Measurements from ENCODE around the gene NEK8. TPM values are rescaled to one million over a fixed set of nuclear protein-coding genes. Genes with fewer than 3 reads are reported as not detected.

Gene NEK8
- total RNA-seq, 1 experiment from 2014 or later, result 8.6 TPM

- ChIA-PET POLR2A (interaction anchor here (17.3 kb wide), 1 partner anchor 11 kb away, joined by 1135 read pairs; the partner anchor contains the start of genes NEK8, RPL23A and TLCD1), CTCF (interaction anchor here (0.6 kb wide), 1 partner anchor 10 kb away, joined by 3 read pairs; no protein-coding TSS in a partner anchor)
- Mint-ChIP-seq H3K27ac (ENCODE audit: low read depth, unreplicated experiment) (no peak overlapping the region), H3K9me3 (ENCODE audit: unreplicated experiment) (no peaks in the 10 kb centered on the region), H3K36me3 (ENCODE audit: insufficient read depth, unreplicated experiment) (peaks cover 6% of the 10 kb centered on the region), H3K27me3 (ENCODE audit: insufficient read depth, unreplicated experiment) (no peaks in the 10 kb centered on the region), H3K4me3 (ENCODE audit: unreplicated experiment) (no peak overlapping the region), H3K4me1 (ENCODE audit: insufficient read depth, unreplicated experiment) (peaks cover 3% of the 10 kb centered on the region)
- no peak for DNase-seq (ENCODE audit: unreplicated experiment)
- TF ChIP-seq, protein P1, sequence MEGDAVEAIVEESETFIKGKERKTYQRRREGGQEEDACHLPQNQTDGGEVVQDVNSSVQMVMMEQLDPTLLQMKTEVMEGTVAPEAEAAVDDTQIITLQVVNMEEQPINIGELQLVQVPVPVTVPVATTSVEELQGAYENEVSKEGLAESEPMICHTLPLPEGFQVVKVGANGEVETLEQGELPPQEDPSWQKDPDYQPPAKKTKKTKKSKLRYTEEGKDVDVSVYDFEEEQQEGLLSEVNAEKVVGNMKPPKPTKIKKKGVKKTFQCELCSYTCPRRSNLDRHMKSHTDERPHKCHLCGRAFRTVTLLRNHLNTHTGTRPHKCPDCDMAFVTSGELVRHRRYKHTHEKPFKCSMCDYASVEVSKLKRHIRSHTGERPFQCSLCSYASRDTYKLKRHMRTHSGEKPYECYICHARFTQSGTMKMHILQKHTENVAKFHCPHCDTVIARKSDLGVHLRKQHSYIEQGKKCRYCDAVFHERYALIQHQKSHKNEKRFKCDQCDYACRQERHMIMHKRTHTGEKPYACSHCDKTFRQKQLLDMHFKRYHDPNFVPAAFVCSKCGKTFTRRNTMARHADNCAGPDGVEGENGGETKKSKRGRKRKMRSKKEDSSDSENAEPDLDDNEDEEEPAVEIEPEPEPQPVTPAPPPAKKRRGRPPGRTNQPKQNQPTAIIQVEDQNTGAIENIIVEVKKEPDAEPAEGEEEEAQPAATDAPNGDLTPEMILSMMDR (IDR thresholded peaks at IDR 0.05; ENCODE audit: unreplicated experiment), result no peak
- intact Hi-C loops (cut with micrococcal nuclease), result no loop called here
- BruUV-seq (replicated peaks), result no TSS peak
Observed at GRCh38 chr17:28737770-28738679, 9.4 kb downstream of the NEK8 start.

DNA sequence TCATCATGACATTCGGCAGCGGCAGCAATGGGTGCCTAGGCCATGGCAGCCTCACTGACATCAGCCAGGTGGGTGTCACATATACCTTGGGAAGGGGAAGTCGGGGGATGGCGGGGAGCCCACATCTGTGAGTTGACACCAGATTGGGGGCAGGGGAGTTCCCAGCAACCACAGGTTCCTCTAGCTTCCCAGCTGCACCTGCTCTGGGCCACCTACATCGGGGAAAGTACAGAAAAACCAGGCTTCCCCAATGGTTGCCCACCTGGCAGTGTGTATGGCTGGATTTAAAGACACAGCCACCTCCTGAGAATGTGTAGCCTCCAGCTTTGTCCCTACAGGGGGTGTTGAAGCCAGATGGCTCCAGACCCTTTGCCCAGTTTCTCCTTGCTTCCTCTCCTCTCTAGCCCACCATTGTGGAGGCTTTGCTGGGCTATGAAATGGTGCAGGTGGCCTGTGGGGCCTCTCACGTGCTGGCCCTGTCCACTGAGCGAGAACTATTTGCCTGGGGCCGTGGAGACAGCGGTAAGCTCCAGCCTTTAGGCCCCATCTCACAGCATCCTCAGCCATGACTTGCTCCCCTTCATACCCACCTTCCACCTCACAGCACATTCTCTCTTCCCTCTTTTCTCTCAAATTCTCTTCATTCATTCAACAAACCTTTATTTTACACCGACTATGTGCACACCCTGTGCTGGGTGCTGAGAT, 10.2 kb downstream of the NEK8 start:
- BruUV-seq (replicated peaks), result no TSS peak
- Mint-ChIP-seq H3K27me3 (ENCODE audit: insufficient read depth, unreplicated experiment) (no peaks in the 10 kb centered on the region), H3K27ac (ENCODE audit: low read depth, unreplicated experiment) (no peak overlapping the region), H3K4me1 (ENCODE audit: insufficient read depth, unreplicated experiment) (peaks cover 6% of the 10 kb centered on the region), H3K4me3 (ENCODE audit: unreplicated experiment) (no peak overlapping the region), H3K9me3 (ENCODE audit: unreplicated experiment) (no peaks in the 10 kb centered on the region), H3K36me3 (ENCODE audit: insufficient read depth, unreplicated experiment) (peaks cover 6% of the 10 kb centered on the region)
- intact Hi-C loops (cut with micrococcal nuclease), result no loop called here
- DNase-seq (ENCODE audit: unreplicated experiment), result no peak
- CTCF ChIA-PET, result interaction anchor here (0.5 kb wide), 1 partner anchor 482 kb away, joined by 3 read pairs; no protein-coding TSS in a partner anchor
- TF ChIP-seq, protein P1 (IDR thresholded peaks at IDR 0.05; ENCODE audit: unreplicated experiment), result no peak
- POLR2A ChIA-PET, result interaction anchor here (17.3 kb wide), 1 partner anchor 12 kb away, joined by 1135 read pairs; the partner anchor contains the start of genes NEK8, RPL23A and TLCD1

DNA sequence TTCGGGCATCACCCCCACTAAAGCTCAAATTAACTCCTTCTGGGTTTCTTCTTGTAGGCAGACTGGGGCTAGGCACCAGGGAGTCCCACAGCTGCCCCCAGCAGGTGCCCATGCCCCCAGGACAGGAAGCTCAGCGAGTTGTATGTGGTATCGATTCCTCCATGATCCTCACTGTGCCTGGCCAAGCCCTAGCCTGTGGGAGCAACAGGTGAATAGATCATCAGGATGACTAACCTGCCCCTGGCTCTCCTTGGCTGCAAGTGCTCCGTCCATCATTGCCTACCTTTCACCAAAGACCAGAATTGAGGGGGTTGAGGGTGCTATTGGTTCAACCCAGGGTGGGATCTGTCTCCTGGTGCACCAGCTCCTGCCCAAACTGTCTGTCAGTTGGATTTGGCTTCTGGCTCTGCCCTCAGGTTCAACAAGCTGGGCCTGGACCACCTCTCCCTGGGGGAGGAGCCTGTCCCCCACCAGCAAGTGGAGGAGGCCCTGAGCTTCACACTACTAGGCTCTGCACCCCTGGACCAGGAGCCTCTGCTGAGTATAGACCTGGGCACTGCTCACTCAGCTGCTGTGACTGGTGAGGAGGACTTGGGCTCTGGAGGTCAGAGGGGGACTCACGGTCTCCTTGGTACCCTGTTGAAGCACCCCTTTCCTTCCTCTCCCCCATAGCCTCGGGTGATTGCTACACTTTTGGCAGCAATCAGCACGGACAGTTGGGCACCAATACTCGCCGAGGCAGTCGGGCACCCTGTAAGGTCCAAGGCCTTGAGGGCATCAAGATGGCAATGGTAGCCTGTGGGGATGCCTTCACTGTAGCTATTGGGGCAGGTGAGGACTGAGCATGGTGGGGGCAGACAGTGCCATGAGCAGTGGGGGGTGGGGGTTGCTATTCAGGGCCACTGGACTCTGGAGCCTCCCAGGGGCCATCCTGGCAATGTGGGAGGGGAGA, 12.1 kb downstream of the NEK8 start:
- no peak for DNase-seq (ENCODE audit: unreplicated experiment)
- no TSS peak for BruUV-seq (replicated peaks)
- Mint-ChIP-seq H3K4me3 (ENCODE audit: unreplicated experiment) (no peak overlapping the region), H3K36me3 (ENCODE audit: insufficient read depth, unreplicated experiment) (peaks cover 11% of the 10 kb centered on the region), H3K27me3 (ENCODE audit: insufficient read depth, unreplicated experiment) (no peaks in the 10 kb centered on the region), H3K27ac (ENCODE audit: low read depth, unreplicated experiment) (no peak overlapping the region), H3K9me3 (ENCODE audit: unreplicated experiment) (no peaks in the 10 kb centered on the region), H3K4me1 (ENCODE audit: insufficient read depth, unreplicated experiment) (peaks cover 6% of the 10 kb centered on the region)
- intact Hi-C loops (cut with micrococcal nuclease), result no loop called here
- ChIA-PET CTCF (interaction anchor here (0.7 to 15.1 kb wide), 4 partner anchors 9 to 15 kb away, joined by 3 to 365 read pairs (median 3); partner anchors contain the start of genes NEK8 and TLCD1), POLR2A (interaction anchor here (17.3 kb wide), 1 partner anchor 14 kb away, joined by 1135 read pairs; the partner anchor contains the start of genes NEK8, RPL23A and TLCD1)
- TF ChIP-seq, protein P1 (IDR thresholded peaks at IDR 0.05; ENCODE audit: unreplicated experiment), result no peak

All from MCF 10A (cell line).